Ishikawa (cell line): ENCODE results near the gene DKC1.

ENCODE experiments used
- CEBPB ChIP-seq: IDR thresholded peaks from 2 replicates; pipeline ENCODE4 v1.6.1; 2012
- CREB1 ChIP-seq: IDR thresholded peaks from 2 replicates; pipeline ENCODE4 v1.6.1; 2012; ENCODE audit warnings: low read depth
- EGR1 ChIP-seq: IDR thresholded peaks from 2 replicates; pipeline ENCODE4 v1.6.1; 2012
- EP300 ChIP-seq: IDR thresholded peaks from 2 replicates; pipeline ENCODE4 v1.6.1; 2012; ENCODE audit warnings: borderline replicate concordance
- FOXM1 ChIP-seq: IDR thresholded peaks from 2 replicates; pipeline ENCODE4 v1.6.1; 2012; ENCODE audit warnings: low read depth, borderline replicate concordance
- MAX ChIP-seq: IDR thresholded peaks from 2 replicates; pipeline ENCODE4 v1.6.1; 2012
- NFIC ChIP-seq: IDR thresholded peaks from 2 replicates; pipeline ENCODE4 v1.6.1; 2012
- RAD21 ChIP-seq: IDR thresholded peaks from 2 replicates; pipeline ENCODE4 v1.6.1; 2012; ENCODE audit warnings: low read depth
- TAF1 ChIP-seq: IDR thresholded peaks from 2 replicates; pipeline ENCODE4 v1.6.1; 2012; ENCODE audit warnings: low read depth, mild to moderate bottlenecking
- TCF12 ChIP-seq: IDR thresholded peaks from 2 replicates; pipeline ENCODE4 v1.6.1; 2012; ENCODE audit warnings: low read depth
- TEAD4 ChIP-seq: IDR thresholded peaks from 2 replicates; pipeline ENCODE4 v1.6.1; 2012
- USF1 ChIP-seq: IDR thresholded peaks from 2 replicates; pipeline ENCODE4 v1.6.1; 2012
- YY1 ChIP-seq: IDR thresholded peaks from 2 replicates; pipeline ENCODE4 v1.6.1; 2012; ENCODE audit warnings: low read depth
- ZBTB7A ChIP-seq: IDR thresholded peaks from 2 replicates; pipeline ENCODE4 v1.6.1; 2012; ENCODE audit warnings: low read depth
- TF ChIP-seq, protein P1 (sequence below): IDR thresholded peaks from 2 replicates; pipeline ENCODE4 v1.6.1; 2012; ENCODE audit warnings: low read depth, mild to moderate bottlenecking

The DKC1 gene

DNA sequence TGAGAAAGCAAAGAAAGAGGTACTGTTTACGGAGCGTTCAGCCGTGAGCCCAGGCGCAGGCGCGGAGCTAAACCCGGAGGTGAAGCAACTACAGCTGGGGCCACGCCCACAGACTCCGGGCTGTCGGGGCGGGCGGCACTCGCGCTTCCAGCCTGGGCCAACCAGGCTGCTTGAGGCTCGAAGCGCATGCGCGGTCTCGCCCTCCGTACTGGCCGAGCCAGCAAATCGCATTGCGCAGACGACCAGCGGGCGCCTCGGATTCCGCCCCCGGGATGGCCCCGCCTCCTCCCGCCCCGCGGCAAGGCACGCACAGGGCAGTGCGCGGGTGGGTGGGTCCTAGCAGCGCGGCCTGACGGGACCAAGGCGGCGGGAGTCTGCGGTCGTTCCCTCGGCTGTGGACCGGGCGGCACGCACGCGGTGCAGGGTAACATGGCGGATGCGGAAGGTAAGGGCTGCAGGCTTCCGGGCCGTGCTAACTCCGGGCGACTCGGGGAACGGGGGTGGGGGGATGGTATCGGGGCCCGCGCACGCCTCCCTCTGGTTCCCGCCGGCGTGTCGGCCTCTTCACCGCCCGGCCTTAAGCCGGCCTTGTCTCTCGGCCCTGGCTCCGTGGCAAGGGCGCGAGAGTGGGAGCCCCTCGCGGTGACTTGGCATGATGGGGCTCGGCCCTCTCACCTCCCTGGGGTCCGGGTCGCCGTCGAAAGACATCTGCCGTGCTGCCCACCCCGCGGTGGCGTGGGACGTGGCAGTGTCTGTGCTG, at the start of gene DKC1:
Gene DKC1, plus strand, starts transcription at position 328 of the 760 bp plus-strand sequence. Its CDS starts 102 bp downstream, at position 430.
- peak; percentile 71; the same call in 1 of the 2 replicates for TF ChIP-seq YY1
- peak; percentile 74; the same call in 1 of the 2 replicates for TF ChIP-seq CEBPB
- peak; percentile 90 for TF ChIP-seq MAX
- TF ChIP-seq EP300 = no peak
- TF ChIP-seq EGR1 = no peak
- peak; percentile 70 for TF ChIP-seq TAF1

DNA sequence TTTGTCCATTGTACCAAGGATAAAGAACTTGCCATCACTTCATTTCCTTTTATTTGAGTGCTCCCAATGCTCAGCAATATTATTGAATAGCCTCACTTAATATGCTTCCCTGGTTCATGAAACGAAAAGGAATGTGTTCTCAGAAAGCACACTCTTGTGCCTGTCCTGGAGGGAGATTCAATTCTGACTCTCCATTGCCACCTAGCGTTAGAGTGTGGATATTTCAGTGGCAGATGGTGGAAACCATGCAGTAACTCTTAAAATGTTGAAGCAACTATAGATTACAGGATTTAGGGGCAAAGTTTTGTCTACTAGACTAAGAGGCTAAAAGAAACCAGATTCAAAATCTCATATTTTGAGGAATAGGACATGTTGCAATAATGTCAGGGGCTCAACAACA, 47.7 kb upstream of the DKC1 start:
- TF ChIP-seq TEAD4 (no peak), CREB1 (no peak), TAF1 (no peak), RAD21 (peak; percentile 78)

DNA sequence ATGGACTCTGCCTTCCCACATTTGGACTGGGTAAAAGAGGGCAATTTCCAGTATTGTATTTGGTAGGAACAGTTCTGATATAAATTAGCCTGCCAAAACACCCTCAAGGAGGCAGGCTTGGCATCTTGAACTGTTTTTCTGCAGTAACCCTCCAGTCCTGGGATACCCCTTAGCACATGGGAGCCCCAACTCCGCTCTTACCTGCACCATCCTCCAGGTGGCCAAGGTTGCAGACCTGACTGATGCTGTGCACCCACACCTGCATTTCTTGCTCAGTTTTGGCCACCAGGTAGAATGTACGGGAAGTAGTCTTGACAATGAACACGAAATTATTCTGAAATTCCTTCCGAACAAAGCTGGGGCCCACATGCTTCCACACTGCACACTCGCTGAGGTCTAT, 46.8 kb upstream of the DKC1 start:
- TF ChIP-seq FOXM1 (no peak), TEAD4 (no peak), NFIC (no peak), EGR1 (no peak)

- no peak for TF ChIP-seq EP300
- no peak for TF ChIP-seq USF1
- no peak for TF ChIP-seq TEAD4
- TF ChIP-seq CEBPB = no peak
- TF ChIP-seq ZBTB7A = no peak
- no peak for TF ChIP-seq YY1
These were observed 44.8 kb upstream of the DKC1 start for GRCh38 chrX:154717824-154718223.

DNA sequence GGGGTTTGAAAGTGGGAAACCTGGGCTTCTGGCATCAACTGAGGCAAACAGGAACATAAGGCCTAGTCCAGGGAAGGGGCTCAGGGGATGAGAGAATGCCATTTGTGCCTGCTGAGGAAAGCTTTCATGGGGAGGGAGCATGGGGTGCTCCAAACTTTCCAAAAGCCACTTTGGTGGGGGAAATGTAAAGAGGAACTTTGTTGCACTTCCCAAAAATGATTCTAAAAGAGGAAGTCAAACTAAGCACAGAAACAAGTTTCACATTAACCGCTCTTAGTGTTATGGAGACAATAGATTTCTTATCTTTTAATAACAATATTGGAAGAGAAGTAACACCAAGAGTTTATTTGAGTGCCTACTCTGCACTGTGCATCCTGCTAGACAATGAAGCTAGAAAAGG, 44.0 kb upstream of the DKC1 start:
- TF ChIP-seq EP300 (no peak), EGR1 (no peak), TAF1 (no peak), RAD21 (no peak), TEAD4 (no peak), MAX (no peak), FOXM1 (no peak), CEBPB (no peak), YY1 (no peak), TCF12 (no peak), USF1 (no peak), NFIC (no peak)
- TF ChIP-seq, protein P1, sequence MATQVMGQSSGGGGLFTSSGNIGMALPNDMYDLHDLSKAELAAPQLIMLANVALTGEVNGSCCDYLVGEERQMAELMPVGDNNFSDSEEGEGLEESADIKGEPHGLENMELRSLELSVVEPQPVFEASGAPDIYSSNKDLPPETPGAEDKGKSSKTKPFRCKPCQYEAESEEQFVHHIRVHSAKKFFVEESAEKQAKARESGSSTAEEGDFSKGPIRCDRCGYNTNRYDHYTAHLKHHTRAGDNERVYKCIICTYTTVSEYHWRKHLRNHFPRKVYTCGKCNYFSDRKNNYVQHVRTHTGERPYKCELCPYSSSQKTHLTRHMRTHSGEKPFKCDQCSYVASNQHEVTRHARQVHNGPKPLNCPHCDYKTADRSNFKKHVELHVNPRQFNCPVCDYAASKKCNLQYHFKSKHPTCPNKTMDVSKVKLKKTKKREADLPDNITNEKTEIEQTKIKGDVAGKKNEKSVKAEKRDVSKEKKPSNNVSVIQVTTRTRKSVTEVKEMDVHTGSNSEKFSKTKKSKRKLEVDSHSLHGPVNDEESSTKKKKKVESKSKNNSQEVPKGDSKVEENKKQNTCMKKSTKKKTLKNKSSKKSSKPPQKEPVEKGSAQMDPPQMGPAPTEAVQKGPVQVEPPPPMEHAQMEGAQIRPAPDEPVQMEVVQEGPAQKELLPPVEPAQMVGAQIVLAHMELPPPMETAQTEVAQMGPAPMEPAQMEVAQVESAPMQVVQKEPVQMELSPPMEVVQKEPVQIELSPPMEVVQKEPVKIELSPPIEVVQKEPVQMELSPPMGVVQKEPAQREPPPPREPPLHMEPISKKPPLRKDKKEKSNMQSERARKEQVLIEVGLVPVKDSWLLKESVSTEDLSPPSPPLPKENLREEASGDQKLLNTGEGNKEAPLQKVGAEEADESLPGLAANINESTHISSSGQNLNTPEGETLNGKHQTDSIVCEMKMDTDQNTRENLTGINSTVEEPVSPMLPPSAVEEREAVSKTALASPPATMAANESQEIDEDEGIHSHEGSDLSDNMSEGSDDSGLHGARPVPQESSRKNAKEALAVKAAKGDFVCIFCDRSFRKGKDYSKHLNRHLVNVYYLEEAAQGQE = no peak

GRCh38 chrX:154719132-154719675, 43.5 kb upstream of the DKC1 start:
- TF ChIP-seq RAD21 (no peak), TCF12 (no peak), NFIC (no peak), ZBTB7A (no peak), EP300 (no peak), EGR1 (no peak), TEAD4 (no peak), CEBPB (no peak), USF1 (no peak), CREB1 (no peak), TAF1 (no peak), FOXM1 (no peak), MAX (no peak), YY1 (no peak)
- TF ChIP-seq, protein P1 = no peak
